Neural crest cell (in vitro differentiated cells): Measurements from ENCODE around the gene PARP4. TPM values are rescaled to one million over a fixed set of nuclear protein-coding genes. Genes with fewer than 3 reads are reported as not detected.
"Not testable (repeated sequence)": the region's sequence is repeated elsewhere in the genome, so short reads cannot be mapped to it uniquely, and the experiment has no call there.

Experiments used
- DNase-seq: peaks from one replicate; pipeline ENCODE4 v3.0.0; 2021; ENCODE audit warnings: low read depth, mixed read lengths, low spot score
- H3K27ac Mint-ChIP-seq: one replicate; pipeline ENCODE4 v1.8.0; 2021; ENCODE audit warnings: mild to moderate bottlenecking, mixed read lengths; ENCODE audit not compliant: unreplicated experiment
- H3K27me3 Mint-ChIP-seq: 2 replicates; pipeline ENCODE4 v1.8.0; 2021; ENCODE audit warnings: low read depth, mild to moderate bottlenecking, mixed read lengths
- H3K36me3 Mint-ChIP-seq: 2 replicates; pipeline ENCODE4 v1.8.0; 2021; ENCODE audit warnings: low read depth, mild to moderate bottlenecking, mixed read lengths
- H3K4me1 Mint-ChIP-seq: 2 replicates; pipeline ENCODE4 v1.8.0; 2021; ENCODE audit warnings: mixed read lengths
- H3K4me3 Mint-ChIP-seq: one replicate; pipeline ENCODE4 v1.8.0; 2021; ENCODE audit warnings: mild to moderate bottlenecking, mixed read lengths
- H3K9me3 Mint-ChIP-seq: 2 replicates; pipeline ENCODE4 v1.8.0; 2021; ENCODE audit warnings: mixed read lengths
- total RNA-seq: library from RNA; stranded (reverse); gene quantifications from 2 replicates; pipeline ENCODE4 v1.2.1, GENCODE V29; 2021
- TF ChIP-seq, protein P1 (sequence below): fragments of 200-600 bp; sonication (generic); conservative IDR thresholded peaks from 2 replicates; pipeline ENCODE4 v1.5.0; 2021; ENCODE audit warnings: antibody characterized with exemption, mild to moderate bottlenecking

Gene PARP4
- total RNA-seq, 1 donor from 2014 or later, result 36.3 TPM

- TF ChIP-seq, protein P1, sequence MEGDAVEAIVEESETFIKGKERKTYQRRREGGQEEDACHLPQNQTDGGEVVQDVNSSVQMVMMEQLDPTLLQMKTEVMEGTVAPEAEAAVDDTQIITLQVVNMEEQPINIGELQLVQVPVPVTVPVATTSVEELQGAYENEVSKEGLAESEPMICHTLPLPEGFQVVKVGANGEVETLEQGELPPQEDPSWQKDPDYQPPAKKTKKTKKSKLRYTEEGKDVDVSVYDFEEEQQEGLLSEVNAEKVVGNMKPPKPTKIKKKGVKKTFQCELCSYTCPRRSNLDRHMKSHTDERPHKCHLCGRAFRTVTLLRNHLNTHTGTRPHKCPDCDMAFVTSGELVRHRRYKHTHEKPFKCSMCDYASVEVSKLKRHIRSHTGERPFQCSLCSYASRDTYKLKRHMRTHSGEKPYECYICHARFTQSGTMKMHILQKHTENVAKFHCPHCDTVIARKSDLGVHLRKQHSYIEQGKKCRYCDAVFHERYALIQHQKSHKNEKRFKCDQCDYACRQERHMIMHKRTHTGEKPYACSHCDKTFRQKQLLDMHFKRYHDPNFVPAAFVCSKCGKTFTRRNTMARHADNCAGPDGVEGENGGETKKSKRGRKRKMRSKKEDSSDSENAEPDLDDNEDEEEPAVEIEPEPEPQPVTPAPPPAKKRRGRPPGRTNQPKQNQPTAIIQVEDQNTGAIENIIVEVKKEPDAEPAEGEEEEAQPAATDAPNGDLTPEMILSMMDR, result no peak
- Mint-ChIP-seq H3K27me3 (no peaks in the 10 kb centered on the region), H3K36me3 (peaks cover 18% of the 10 kb centered on the region)
Observed at GRCh38 chr13:24452044-24452443, 60.5 kb downstream of the PARP4 start.

DNA sequence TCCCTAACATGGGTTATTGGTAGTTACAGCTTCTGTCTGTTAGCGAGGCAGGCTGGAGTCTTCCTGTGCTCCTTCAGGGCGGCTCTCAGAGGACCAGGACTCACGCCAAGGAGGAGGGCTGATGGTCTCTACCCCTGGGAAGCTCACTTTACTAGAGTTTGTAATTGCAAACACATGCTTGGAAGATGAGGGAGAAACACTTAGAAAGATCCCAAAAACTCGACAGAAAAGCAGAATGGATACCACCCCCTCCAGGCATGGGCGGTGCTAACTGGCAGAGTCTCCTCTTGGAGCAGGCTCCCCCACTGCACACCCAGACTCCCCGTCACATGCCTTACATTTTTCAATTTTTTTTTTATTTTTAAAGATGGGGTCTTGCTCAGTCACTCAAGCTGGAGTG, 62.0 kb downstream of the PARP4 start:
- peaks cover 18% of the 10 kb centered on the region for H3K36me3 Mint-ChIP-seq
- TF ChIP-seq, protein P1, result no peak

More at GRCh38 chr13:24452044-24452443, 60.5 kb downstream of the PARP4 start:
- Mint-ChIP-seq H3K9me3 (no peaks in the 10 kb centered on the region), H3K27ac (no peak overlapping the region), H3K4me1 (no peaks in the 10 kb centered on the region), H3K4me3 (no peak overlapping the region)
- no peak for DNase-seq

DNA sequence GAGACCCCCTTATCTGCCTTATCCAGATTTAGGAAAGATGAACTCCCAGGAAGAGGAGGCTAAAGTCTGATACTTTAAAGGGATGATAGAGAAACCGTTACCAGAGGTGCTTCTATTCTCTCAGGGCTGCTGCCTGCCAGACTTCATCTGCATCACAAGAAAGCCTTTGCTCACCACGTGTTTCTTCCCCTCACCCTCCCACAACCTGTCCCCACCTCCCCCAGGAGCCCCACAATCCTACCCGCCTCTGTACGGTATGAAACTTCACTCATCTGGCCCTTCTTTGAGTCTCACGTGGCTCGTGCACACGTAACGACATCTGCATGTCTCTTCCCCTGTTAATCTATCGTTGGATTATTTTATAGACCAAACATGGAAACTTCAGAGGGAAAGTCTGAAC, 67.7 kb downstream of the PARP4 start:
- peaks cover 18% of the 10 kb centered on the region for H3K36me3 Mint-ChIP-seq
- not testable (repeated sequence) for H3K27ac Mint-ChIP-seq, H3K27me3 Mint-ChIP-seq, H3K9me3 Mint-ChIP-seq, DNase-seq, H3K4me3 Mint-ChIP-seq, H3K4me1 Mint-ChIP-seq

More for the DNA sequence above, 62.0 kb downstream of the PARP4 start:
- no peak for DNase-seq
- no peaks in the 10 kb centered on the region for H3K4me1 Mint-ChIP-seq
- no peaks in the 10 kb centered on the region for H3K9me3 Mint-ChIP-seq
- H3K27me3 Mint-ChIP-seq, result no peaks in the 10 kb centered on the region
- no peak overlapping the region for H3K4me3 Mint-ChIP-seq
- no peak overlapping the region for H3K27ac Mint-ChIP-seq

GRCh38 chr13:24443366-24443765, 69.2 kb downstream of the PARP4 start:
- Mint-ChIP-seq H3K4me1 (no peaks in the 10 kb centered on the region), H3K36me3 (peaks cover 14% of the 10 kb centered on the region), H3K9me3 (no peaks in the 10 kb centered on the region), H3K27me3 (no peaks in the 10 kb centered on the region), H3K27ac (peak overlapping the region; percentile 75), H3K4me3 (no peak overlapping the region)
- TF ChIP-seq, protein P1, result no peak
- no peak for DNase-seq

DNA sequence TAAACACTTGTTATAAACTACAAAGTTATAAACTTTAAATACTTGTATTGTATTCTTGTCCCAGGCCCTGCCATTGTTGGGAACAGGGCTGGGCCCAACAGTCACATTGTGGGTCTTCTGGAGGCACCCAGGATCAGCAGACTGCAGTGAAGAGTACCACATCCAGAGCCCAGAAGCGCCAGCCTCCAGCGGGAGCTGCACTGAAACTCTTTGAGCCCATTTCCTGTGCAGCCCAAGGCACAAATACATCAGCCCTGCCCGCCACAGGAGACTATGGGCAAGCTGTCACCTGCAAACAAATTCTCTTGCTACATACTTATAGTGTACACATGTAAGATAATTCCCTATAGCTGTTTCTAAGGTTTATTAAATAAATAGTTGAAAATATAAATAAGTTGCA, 86.5 kb downstream of the PARP4 start:
- not testable (repeated sequence) for H3K27me3 Mint-ChIP-seq, DNase-seq, H3K4me1 Mint-ChIP-seq, H3K27ac Mint-ChIP-seq, H3K4me3 Mint-ChIP-seq
- H3K9me3 Mint-ChIP-seq, result peaks cover 11% of the 10 kb centered on the region
- peaks cover 36% of the 10 kb centered on the region for H3K36me3 Mint-ChIP-seq

DNA sequence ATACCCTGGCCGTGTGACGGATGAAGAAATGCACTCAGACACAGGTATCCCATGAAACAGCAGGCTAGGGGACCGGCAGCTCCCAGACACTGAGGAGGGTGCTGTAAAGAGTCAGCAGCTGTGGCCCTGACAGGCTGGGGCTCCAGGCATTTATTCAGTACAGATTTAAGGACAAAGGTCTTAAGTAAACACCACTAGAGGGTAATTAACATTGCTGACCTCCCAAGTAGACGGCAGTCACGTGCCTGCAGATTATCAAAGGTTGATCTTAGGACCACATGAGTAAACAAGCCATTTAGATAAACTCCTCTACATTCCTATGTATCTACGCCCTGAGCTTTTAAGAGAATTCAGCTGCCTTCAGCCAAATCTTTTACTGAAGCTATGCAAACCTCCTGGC, 92.9 kb downstream of the PARP4 start:
- DNase-seq, H3K27me3 Mint-ChIP-seq, H3K4me3 Mint-ChIP-seq, H3K27ac Mint-ChIP-seq, H3K4me1 Mint-ChIP-seq: not testable (repeated sequence)
- Mint-ChIP-seq H3K9me3 (peaks cover 11% of the 10 kb centered on the region), H3K36me3 (peaks cover 31% of the 10 kb centered on the region)

DNA sequence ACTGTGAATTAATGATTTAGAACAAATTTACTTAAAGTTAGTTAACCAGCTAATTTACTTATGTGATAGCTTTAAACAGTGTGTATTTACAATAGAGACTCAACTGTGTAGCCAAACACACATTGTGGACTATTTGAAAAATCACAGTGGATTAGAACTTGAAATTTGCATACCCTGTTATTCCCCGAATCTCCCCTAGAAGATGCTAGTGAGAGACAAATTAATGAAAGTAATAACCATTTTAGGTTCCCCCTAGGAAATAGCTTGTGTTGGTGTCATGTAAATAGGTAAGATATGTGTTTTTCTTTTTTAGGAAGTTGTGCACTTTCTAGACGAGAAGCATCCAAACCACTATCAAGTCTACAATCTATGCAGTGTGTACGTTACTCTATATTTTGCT, 104.7 kb downstream of the PARP4 start:
- no peaks in the 10 kb centered on the region for H3K36me3 Mint-ChIP-seq
- TF ChIP-seq, protein P1, result peak; percentile 26
- H3K9me3 Mint-ChIP-seq, result no peaks in the 10 kb centered on the region
- H3K27me3 Mint-ChIP-seq, result peaks cover 8% of the 10 kb centered on the region
- DNase-seq, result no peak
- no peak overlapping the region for H3K4me3 Mint-ChIP-seq
- no peak overlapping the region for H3K27ac Mint-ChIP-seq
- H3K4me1 Mint-ChIP-seq, result no peaks in the 10 kb centered on the region
